Sigmoid colon (tissue), 4 donors: Measurements from ENCODE around the gene COL5A1.

Experiments
- CTCF ChIP-seq, 4 experiments: fragments of 450-650 bp in 3 of 4; fragments of 200-600 bp in 1 of 4; IDR thresholded peaks; one replicate each; pipeline ENCODE4 v1.5.1; 2016 to 2019; ENCODE audit warnings: antibody characterized with exemption in 4 of 4, mild to moderate bottlenecking in 3 of 4, moderate library complexity in 2 of 4
- POLR2AphosphoS5 ChIP-seq, 4 donors: sonication (generic); formaldehyde crosslinking; IDR thresholded peaks; one replicate each; pipeline ENCODE4 v1.6.1; 2017; ENCODE audit warnings: antibody characterized with exemption in 4 of 4

- TF ChIP-seq CTCF (IDR thresholded peaks at IDR 0.05) (no peak), POLR2AphosphoS5 (IDR thresholded peaks at IDR 0.05) (no peak)
Measured at GRCh38 chr9:134719331-134719730, 77.7 kb downstream of the COL5A1 start.
